Liver (tissue), 9 donors: Measurements from ENCODE around the gene NOTCH1. TPM values are rescaled to one million over a fixed set of nuclear protein-coding genes. Genes with fewer than 3 reads are reported as not detected.

Experiments
- DNase-seq: peaks from one replicate; pipeline ENCODE4 v3.0.0-alpha.2; 2017; ENCODE audit warnings: low spot score
- H3K27ac ChIP-seq, 2 donors: one replicate each; pipeline ENCODE4 v1.7.0; 2013; ENCODE audit warnings: inconsistent platforms in 2 of 2, low read length in 2 of 2, control low read depth in 1 of 2, low read depth in 1 of 2, mild to moderate bottlenecking in 1 of 2
- H3K27me3 ChIP-seq, 4 donors: one replicate each; pipeline versions ENCODE4 v1.6.1 to v1.7.0; 2013; ENCODE audit warnings: low read length in 3 of 4, inconsistent platforms in 1 of 4, mild to moderate bottlenecking in 1 of 4, moderate library complexity in 1 of 4; ENCODE audit not compliant: control insufficient read depth in 4 of 4, insufficient read depth in 4 of 4
- H3K36me3 ChIP-seq, 4 donors: one replicate each; pipeline versions ENCODE4 v1.6.1 to v1.7.0; 2013; ENCODE audit warnings: low read length in 3 of 4, mild to moderate bottlenecking in 3 of 4, low read depth in 1 of 4, moderate library complexity in 1 of 4; ENCODE audit not compliant: control insufficient read depth in 4 of 4, insufficient read depth in 3 of 4
- H3K4me1 ChIP-seq, 4 donors: one replicate each; pipeline versions ENCODE4 v1.6.1 to v1.7.0; 2013; ENCODE audit warnings: low read length in 3 of 4, mild to moderate bottlenecking in 3 of 4, moderate library complexity in 1 of 4; ENCODE audit not compliant: control insufficient read depth in 4 of 4, insufficient read depth in 4 of 4
- H3K4me3 ChIP-seq, 3 donors: one replicate each; pipeline versions ENCODE4 v1.6.1 to v1.7.0; 2013; ENCODE audit warnings: low read length in 3 of 3, control low read depth in 1 of 3, low read depth in 1 of 3, mild to moderate bottlenecking in 1 of 3
- H3K9ac ChIP-seq, 2 donors: one replicate each; pipeline ENCODE4 v1.7.0; 2013; ENCODE audit warnings: low read length in 2 of 2, mild to moderate bottlenecking in 2 of 2, moderate library complexity in 2 of 2, control low read depth in 1 of 2, low read depth in 1 of 2
- H3K9me3 ChIP-seq, 4 donors: one replicate each; pipeline versions ENCODE4 v1.6.1 to v1.7.0; 2013; ENCODE audit warnings: low read length in 3 of 4; ENCODE audit not compliant: control insufficient read depth in 4 of 4
- EGR1 ChIP-seq, 2 donors: IDR thresholded peaks; 2 replicates each; pipeline ENCODE4 v1.6.1; 2016 to 2018; ENCODE audit warnings: antibody characterized with exemption in 2 of 2, low read depth in 2 of 2
- FOXA1 ChIP-seq: IDR thresholded peaks from 2 replicates; pipeline ENCODE4 v1.6.1; 2016; ENCODE audit warnings: antibody characterized with exemption
- FOXA2 ChIP-seq: IDR thresholded peaks from 2 replicates; pipeline ENCODE4 v1.6.1; 2016; ENCODE audit warnings: antibody characterized with exemption
- GABPA ChIP-seq, 2 donors: IDR thresholded peaks in 1 of 2; conservative IDR thresholded peaks in 1 of 2; 2 replicates each; pipeline ENCODE4 v1.6.1; 2016; ENCODE audit warnings: antibody characterized with exemption in 2 of 2, mild to moderate bottlenecking in 1 of 2, moderate library complexity in 1 of 2
- HNF4A ChIP-seq, 2 donors: conservative IDR thresholded peaks; 2 replicates each; pipeline ENCODE4 v1.6.1; 2016; ENCODE audit warnings: antibody characterized with exemption in 2 of 2, mild to moderate bottlenecking in 2 of 2
- HNF4G ChIP-seq: IDR thresholded peaks from 2 replicates; pipeline ENCODE4 v1.6.1; 2016; ENCODE audit warnings: antibody characterized with exemption
- JUND ChIP-seq, 2 donors: IDR thresholded peaks; 2 replicates each; pipeline ENCODE4 v1.6.1; 2016; ENCODE audit warnings: antibody characterized with exemption in 2 of 2
- NR2F2 ChIP-seq: IDR thresholded peaks from 2 replicates; pipeline ENCODE4 v1.6.1; 2016; ENCODE audit warnings: antibody characterized with exemption
- RAD21 ChIP-seq, 2 donors: IDR thresholded peaks; 2 replicates each; pipeline ENCODE4 v1.6.1; 2016; ENCODE audit warnings: antibody characterized with exemption in 2 of 2, mild to moderate bottlenecking in 2 of 2
- RXRA ChIP-seq, 2 donors: IDR thresholded peaks; 2 replicates each; pipeline ENCODE4 v1.6.1; 2017 to 2018; ENCODE audit warnings: antibody characterized with exemption in 2 of 2, mild to moderate bottlenecking in 1 of 2
- SP1 ChIP-seq: IDR thresholded peaks from 2 replicates; pipeline ENCODE4 v1.6.1; 2018; ENCODE audit warnings: antibody characterized with exemption, mild to moderate bottlenecking
- TAF1 ChIP-seq: conservative IDR thresholded peaks from 2 replicates; pipeline ENCODE4 v1.6.1; 2016; ENCODE audit warnings: antibody characterized with exemption, mild to moderate bottlenecking
- YY1 ChIP-seq: IDR thresholded peaks from 2 replicates; pipeline ENCODE4 v1.6.1; 2016; ENCODE audit warnings: antibody characterized with exemption, mild to moderate bottlenecking
- WGBS: extraction: QIAGEN DNeasy Blood & Tissue Kit; methylation state at CpG from one replicate; pipeline ENCODE4 v1.1.7; 2013; 5-methylcytosine and 5-hydroxymethylcytosine counted together
- polyA plus RNA-seq, 2 donors: library from polyadenylated mRNA; stranded (reverse) in 1 of 2; unstranded in 1 of 2; fragments of 200-250 nt in 1 of 2; fragments of >200 nt in 1 of 2; fragmentation: Nextera tagmentation in 1 of 2; extraction: Ambion mirVana in 1 of 2; gene quantifications; one replicate each; pipeline versions ENCODE4 v1.2.1 to v1.2.3, GENCODE V29; 2013 to 2015
- total RNA-seq, 2 donors: library from RNA; depleted of rRNA; stranded (reverse); fragments of >200 nt; gene quantifications; one replicate each; pipeline ENCODE4 v1.2.3, GENCODE V29; 2014
- TF ChIP-seq, protein P1 (sequence below): IDR thresholded peaks from 2 replicates; pipeline ENCODE4 v1.6.1; 2016; ENCODE audit warnings: antibody characterized with exemption
- TF ChIP-seq, protein P2 (sequence below): IDR thresholded peaks from 2 replicates; pipeline ENCODE4 v1.6.1; 2016; ENCODE audit warnings: antibody characterized with exemption
- TF ChIP-seq, protein P3 (sequence below): fragments of 150-350 bp; IDR thresholded peaks from 2 replicates; pipeline ENCODE4 v1.5.1; 2017; ENCODE audit warnings: improper control_type of control experiment, low read depth, low read length; ENCODE audit not compliant: missing input control
- TF ChIP-seq, protein P4 (sequence below): IDR thresholded peaks from 2 replicates; pipeline ENCODE4 v1.6.1; 2016; ENCODE audit warnings: antibody characterized with exemption
- TF ChIP-seq, protein P5 (sequence below): IDR thresholded peaks from 2 replicates; pipeline ENCODE4 v1.6.1; 2016; ENCODE audit warnings: antibody characterized with exemption, mild to moderate bottlenecking
- donor health status: healthy.
- donor health status: healthy.
- donor health status: healthy.
- donor health status: healthy.
- donor health status: healthy.

Gene NOTCH1
- total and polyA plus RNA-seq, 4 donors = 2.4 to 22.3 (median 8.5) TPM

DNA sequence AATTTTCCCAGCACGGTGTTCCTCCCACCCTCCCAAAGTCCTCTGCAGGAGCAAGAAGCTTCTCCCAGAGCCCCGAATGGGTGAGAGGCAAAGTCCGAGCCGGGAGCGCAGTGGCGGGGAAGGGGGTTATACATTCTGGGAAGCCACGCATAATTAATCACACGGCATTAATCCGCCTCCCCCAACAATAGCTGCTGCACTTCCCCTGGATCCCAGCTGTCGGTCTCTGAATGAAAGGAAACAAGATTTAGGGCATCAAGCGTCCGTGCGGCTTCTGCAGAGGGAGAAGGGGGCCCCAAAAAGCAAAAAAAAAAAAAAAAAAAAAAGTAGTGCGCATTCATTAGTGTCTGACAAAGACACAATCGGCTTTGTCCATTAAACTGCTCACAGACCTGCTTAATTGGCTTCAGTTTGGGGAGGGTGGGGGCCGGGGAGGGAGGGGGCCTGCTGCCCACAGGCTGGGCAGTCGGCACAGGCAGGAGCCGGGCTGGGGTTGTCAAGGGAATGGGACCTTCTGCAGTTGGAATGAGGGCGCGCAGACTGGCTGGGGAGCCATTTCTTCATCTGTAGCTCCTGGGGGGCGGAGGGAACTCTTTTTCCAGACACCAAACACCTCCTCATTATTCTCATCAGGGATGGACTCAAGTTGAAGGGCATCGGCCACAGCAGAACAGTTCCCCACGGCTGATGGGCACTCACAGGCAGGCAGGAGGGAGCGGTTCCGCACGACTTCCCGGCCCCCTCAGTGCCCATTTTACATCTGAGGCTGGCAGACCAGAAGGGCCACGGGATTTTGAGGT is 3.4 kb downstream of the NOTCH1 start:
- Histone ChIP-seq H3K27ac (peak overlapping the region; percentile 17 to 93), H3K9ac (no peak overlapping the region), H3K36me3 (peaks cover 0 to 8% (median 0%) of the 10 kb centered on the region in 4 donors), H3K4me3 (no peak overlapping the region), H3K9me3 (no peaks in the 10 kb centered on the region), H3K4me1 (peaks cover 13 to 51% (median 29%) of the 10 kb centered on the region in 4 donors), H3K27me3 (no peaks in the 10 kb centered on the region)
- DNase-seq = no peak
- TF ChIP-seq RXRA (IDR thresholded peaks at IDR 0.05) (no peak), HNF4A (conservative IDR thresholded peaks at IDR 0.05) (no peak), GABPA (IDR thresholded peaks at IDR 0.05 in 1 of 2, conservative IDR thresholded peaks at IDR 0.05 in 1 of 2) (no peak), JUND (IDR thresholded peaks at IDR 0.05) (no peak), NR2F2 (no peak), EGR1 (IDR thresholded peaks at IDR 0.05; ENCODE audit: low read depth in 2 of 2) (no peak), FOXA1 (no peak), SP1 (no peak), FOXA2 (no peak), RAD21 (IDR thresholded peaks at IDR 0.05) (no peak), HNF4G (no peak), TAF1 (no peak), YY1 (no peak)
- TF ChIP-seq, protein P1, sequence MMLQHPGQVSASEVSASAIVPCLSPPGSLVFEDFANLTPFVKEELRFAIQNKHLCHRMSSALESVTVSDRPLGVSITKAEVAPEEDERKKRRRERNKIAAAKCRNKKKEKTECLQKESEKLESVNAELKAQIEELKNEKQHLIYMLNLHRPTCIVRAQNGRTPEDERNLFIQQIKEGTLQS = no peak
- TF ChIP-seq, protein P2, sequence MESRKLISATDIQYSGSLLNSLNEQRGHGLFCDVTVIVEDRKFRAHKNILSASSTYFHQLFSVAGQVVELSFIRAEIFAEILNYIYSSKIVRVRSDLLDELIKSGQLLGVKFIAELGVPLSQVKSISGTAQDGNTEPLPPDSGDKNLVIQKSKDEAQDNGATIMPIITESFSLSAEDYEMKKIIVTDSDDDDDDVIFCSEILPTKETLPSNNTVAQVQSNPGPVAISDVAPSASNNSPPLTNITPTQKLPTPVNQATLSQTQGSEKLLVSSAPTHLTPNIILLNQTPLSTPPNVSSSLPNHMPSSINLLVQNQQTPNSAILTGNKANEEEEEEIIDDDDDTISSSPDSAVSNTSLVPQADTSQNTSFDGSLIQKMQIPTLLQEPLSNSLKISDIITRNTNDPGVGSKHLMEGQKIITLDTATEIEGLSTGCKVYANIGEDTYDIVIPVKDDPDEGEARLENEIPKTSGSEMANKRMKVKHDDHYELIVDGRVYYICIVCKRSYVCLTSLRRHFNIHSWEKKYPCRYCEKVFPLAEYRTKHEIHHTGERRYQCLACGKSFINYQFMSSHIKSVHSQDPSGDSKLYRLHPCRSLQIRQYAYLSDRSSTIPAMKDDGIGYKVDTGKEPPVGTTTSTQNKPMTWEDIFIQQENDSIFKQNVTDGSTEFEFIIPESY = no peak
- TF ChIP-seq, protein P3, sequence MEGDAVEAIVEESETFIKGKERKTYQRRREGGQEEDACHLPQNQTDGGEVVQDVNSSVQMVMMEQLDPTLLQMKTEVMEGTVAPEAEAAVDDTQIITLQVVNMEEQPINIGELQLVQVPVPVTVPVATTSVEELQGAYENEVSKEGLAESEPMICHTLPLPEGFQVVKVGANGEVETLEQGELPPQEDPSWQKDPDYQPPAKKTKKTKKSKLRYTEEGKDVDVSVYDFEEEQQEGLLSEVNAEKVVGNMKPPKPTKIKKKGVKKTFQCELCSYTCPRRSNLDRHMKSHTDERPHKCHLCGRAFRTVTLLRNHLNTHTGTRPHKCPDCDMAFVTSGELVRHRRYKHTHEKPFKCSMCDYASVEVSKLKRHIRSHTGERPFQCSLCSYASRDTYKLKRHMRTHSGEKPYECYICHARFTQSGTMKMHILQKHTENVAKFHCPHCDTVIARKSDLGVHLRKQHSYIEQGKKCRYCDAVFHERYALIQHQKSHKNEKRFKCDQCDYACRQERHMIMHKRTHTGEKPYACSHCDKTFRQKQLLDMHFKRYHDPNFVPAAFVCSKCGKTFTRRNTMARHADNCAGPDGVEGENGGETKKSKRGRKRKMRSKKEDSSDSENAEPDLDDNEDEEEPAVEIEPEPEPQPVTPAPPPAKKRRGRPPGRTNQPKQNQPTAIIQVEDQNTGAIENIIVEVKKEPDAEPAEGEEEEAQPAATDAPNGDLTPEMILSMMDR = no peak
- TF ChIP-seq, protein P4, sequence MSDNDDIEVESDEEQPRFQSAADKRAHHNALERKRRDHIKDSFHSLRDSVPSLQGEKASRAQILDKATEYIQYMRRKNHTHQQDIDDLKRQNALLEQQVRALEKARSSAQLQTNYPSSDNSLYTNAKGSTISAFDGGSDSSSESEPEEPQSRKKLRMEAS = no peak
- TF ChIP-seq, protein P5, sequence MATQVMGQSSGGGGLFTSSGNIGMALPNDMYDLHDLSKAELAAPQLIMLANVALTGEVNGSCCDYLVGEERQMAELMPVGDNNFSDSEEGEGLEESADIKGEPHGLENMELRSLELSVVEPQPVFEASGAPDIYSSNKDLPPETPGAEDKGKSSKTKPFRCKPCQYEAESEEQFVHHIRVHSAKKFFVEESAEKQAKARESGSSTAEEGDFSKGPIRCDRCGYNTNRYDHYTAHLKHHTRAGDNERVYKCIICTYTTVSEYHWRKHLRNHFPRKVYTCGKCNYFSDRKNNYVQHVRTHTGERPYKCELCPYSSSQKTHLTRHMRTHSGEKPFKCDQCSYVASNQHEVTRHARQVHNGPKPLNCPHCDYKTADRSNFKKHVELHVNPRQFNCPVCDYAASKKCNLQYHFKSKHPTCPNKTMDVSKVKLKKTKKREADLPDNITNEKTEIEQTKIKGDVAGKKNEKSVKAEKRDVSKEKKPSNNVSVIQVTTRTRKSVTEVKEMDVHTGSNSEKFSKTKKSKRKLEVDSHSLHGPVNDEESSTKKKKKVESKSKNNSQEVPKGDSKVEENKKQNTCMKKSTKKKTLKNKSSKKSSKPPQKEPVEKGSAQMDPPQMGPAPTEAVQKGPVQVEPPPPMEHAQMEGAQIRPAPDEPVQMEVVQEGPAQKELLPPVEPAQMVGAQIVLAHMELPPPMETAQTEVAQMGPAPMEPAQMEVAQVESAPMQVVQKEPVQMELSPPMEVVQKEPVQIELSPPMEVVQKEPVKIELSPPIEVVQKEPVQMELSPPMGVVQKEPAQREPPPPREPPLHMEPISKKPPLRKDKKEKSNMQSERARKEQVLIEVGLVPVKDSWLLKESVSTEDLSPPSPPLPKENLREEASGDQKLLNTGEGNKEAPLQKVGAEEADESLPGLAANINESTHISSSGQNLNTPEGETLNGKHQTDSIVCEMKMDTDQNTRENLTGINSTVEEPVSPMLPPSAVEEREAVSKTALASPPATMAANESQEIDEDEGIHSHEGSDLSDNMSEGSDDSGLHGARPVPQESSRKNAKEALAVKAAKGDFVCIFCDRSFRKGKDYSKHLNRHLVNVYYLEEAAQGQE = no peak
- 80% methylated on average over 28 of the region's 28 CpGs for WGBS
